ENCODE results near the gene BSPRY. TPM values are rescaled to one million over a fixed set of nuclear protein-coding genes. Genes with fewer than 3 reads are reported as not detected.

BSPRY gene
- total and polyA plus RNA-seq, 2 of the 13 experiments (the other 11 are each of a cell fraction or from before 2014, with no cell fraction given) = 0.09 to 0.26 TPM

DNA sequence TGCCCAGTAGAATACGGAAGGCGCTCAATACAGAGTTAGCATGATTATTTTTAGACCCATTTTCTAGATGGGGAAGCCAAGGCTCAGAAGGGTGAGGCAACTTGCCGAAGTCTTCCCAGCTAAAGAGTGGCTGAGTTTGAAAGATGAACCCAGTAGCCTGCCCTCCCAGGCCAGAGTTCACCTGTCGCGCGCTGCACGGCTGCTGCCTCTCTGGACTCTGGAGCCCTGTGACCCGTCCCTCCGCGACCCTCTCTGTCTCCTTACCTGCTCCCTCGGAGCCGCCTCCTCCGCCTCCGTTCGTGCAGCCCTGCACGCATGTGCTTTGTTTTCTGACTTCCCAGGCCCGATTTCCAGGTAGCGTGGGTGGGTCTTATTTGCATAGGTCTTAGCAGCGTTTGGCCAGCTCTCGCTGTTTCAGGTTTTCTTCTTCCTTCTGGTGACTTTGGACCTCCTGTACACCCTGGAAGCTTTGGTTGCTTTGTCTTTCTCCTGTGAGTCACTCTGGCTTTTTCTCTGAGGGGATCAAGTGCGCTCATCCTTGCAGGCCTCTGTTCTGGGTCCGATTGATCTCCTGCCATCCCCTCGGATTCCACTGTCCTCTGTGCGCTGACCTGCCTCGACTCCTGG, 46.4 kb upstream of the BSPRY start, which contains the start of gene RNF183 (continued):
- TF ChIP-seq CTCF (CRISPR knock-in tag; IDR thresholded peaks at IDR 0.05) (0 out of 2 replicates have a peak, but pooled peaks have one; percentile 4), EEA1 (CRISPR knock-in tag; IDR thresholded peaks at IDR 0.05; ENCODE audit: borderline replicate concordance) (no peak), ZNF274 (CRISPR knock-in tag; IDR thresholded peaks at IDR 0.05) (0 out of 2 replicates have a peak, but pooled peaks have one; percentile 52), ZNF160 (CRISPR knock-in tag; IDR thresholded peaks at IDR 0.05) (0 out of 2 replicates have a peak, but pooled peaks have one; percentile 39), MAX (IDR thresholded peaks at IDR 0.05) (peak; percentile 76), NCOA2 (CRISPR knock-in tag; IDR thresholded peaks at IDR 0.05) (0 out of 2 replicates have a peak, but pooled peaks have one; percentile 23), BRCA1 (CRISPR knock-in tag; IDR thresholded peaks at IDR 0.05) (no peak), SMAD1 (CRISPR knock-in tag; IDR thresholded peaks at IDR 0.05; ENCODE audit: borderline replicate concordance, low read depth) (no peak), ZNF563 (CRISPR knock-in tag; IDR thresholded peaks at IDR 0.05) (peak; percentile 89), TOE1 (CRISPR knock-in tag; IDR thresholded peaks at IDR 0.05) (no peak), PPARG (CRISPR knock-in tag; conservative IDR thresholded peaks at IDR 0.05) (0 out of 2 replicates have a peak, but pooled peaks have one; percentile 28), PITX1 (CRISPR knock-in tag; IDR thresholded peaks at IDR 0.05) (no peak), HHEX (CRISPR knock-in tag; IDR thresholded peaks at IDR 0.05) (no peak), FOXC1 (CRISPR knock-in tag; IDR thresholded peaks at IDR 0.05; ENCODE audit: borderline replicate concordance) (no peak), ADNP (CRISPR knock-in tag; IDR thresholded peaks at IDR 0.05) (peak; percentile 64; the same call in 1 of the 2 replicates), FOXA1 (IDR thresholded peaks at IDR 0.05) (no peak), FOXA1 (CRISPR knock-in tag; IDR thresholded peaks at IDR 0.05) (no peak), ZFX (CRISPR knock-in tag; IDR thresholded peaks at IDR 0.05; ENCODE audit: low read depth) (peak; percentile 64), MED1 (CRISPR knock-in tag; IDR thresholded peaks at IDR 0.05) (peak; percentile 39)
- TF ChIP-seq, protein P1, sequence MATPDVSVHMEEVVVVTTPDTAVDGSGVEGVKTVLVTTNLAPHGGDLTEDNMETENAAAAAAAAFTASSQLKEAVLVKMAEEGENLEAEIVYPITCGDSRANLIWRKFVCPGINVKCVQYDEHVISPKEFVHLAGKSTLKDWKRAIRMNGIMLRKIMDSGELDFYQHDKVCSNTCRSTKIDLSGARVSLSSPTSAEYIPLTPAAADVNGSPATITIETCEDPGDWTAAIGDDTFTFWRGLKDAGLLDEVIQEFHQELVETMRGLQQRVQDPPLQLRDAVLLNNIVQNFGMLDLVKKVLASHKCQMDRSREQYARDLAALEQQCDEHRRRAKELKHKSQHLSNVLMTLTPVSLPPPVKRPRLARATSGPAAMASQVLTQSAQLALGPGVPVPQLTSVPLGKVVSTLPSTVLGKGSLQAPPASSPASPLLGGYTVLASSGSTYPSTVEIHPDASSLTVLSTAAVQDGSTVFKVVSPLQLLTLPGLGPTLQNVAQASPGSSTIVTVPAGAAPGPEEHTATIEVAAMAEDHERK (CRISPR knock-in tag; IDR thresholded peaks at IDR 0.05; ENCODE audit: low read depth) = no peak
- TF ChIP-seq, protein P2, sequence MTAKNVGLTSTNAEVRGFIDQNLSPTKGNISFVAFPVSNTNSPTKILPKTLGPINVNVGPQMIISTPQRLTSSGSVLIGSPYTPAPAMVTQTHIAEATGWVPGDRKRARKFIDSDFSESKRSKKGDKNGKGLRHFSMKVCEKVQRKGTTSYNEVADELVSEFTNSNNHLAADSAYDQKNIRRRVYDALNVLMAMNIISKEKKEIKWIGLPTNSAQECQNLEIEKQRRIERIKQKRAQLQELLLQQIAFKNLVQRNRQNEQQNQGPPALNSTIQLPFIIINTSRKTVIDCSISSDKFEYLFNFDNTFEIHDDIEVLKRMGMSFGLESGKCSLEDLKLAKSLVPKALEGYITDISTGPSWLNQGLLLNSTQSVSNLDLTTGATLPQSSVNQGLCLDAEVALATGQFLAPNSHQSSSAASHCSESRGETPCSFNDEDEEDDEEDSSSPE (CRISPR knock-in tag; IDR thresholded peaks at IDR 0.05) = 0 out of 2 replicates have a peak, but pooled peaks have one; percentile 39
- TF ChIP-seq, protein P3, sequence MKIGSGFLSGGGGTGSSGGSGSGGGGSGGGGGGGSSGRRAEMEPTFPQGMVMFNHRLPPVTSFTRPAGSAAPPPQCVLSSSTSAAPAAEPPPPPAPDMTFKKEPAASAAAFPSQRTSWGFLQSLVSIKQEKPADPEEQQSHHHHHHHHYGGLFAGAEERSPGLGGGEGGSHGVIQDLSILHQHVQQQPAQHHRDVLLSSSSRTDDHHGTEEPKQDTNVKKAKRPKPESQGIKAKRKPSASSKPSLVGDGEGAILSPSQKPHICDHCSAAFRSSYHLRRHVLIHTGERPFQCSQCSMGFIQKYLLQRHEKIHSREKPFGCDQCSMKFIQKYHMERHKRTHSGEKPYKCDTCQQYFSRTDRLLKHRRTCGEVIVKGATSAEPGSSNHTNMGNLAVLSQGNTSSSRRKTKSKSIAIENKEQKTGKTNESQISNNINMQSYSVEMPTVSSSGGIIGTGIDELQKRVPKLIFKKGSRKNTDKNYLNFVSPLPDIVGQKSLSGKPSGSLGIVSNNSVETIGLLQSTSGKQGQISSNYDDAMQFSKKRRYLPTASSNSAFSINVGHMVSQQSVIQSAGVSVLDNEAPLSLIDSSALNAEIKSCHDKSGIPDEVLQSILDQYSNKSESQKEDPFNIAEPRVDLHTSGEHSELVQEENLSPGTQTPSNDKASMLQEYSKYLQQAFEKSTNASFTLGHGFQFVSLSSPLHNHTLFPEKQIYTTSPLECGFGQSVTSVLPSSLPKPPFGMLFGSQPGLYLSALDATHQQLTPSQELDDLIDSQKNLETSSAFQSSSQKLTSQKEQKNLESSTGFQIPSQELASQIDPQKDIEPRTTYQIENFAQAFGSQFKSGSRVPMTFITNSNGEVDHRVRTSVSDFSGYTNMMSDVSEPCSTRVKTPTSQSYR (CRISPR knock-in tag; IDR thresholded peaks at IDR 0.05; ENCODE audit: borderline replicate concordance) = no peak
